Uterus (tissue), 4 donors: ENCODE measurements around the gene GPATCH8. TPM values are rescaled to one million over a fixed set of nuclear protein-coding genes. Genes with fewer than 3 reads are reported as not detected.

ENCODE experiments used
- DNase-seq, 2 donors: peaks; one replicate each; pipeline ENCODE4 v3.0.0-alpha.2; 2019 to 2020
- H3K27ac ChIP-seq, 2 donors: fragments of 200-600 bp; sonication (generic); 1 replicate in 1 of 2; 2 replicates in 1 of 2; pipeline ENCODE4 v1.5.1; 2016 to 2018
- H3K27me3 ChIP-seq, 2 donors: fragments of 200-600 bp; sonication (generic); one replicate each; pipeline ENCODE4 v1.5.1; 2018 to 2019; ENCODE audit warnings: control low read depth in 1 of 2
- H3K36me3 ChIP-seq, 2 donors: fragments of 200-600 bp; sonication (generic); one replicate each; pipeline ENCODE4 v1.5.1; 2019; ENCODE audit warnings: control low read depth in 1 of 2
- H3K4me1 ChIP-seq, 2 donors: fragments of 200-600 bp; sonication (generic); one replicate each; pipeline ENCODE4 v1.5.1; 2018 to 2019; ENCODE audit warnings: control low read depth in 1 of 2
- H3K4me3 ChIP-seq, 2 donors: fragments of 200-600 bp; sonication (generic); 1 replicate in 1 of 2; 2 replicates in 1 of 2; pipeline ENCODE4 v1.5.1; 2018 to 2019; ENCODE audit warnings: mild to moderate bottlenecking in 1 of 2
- H3K9me3 ChIP-seq, 2 donors: fragments of 200-600 bp; sonication (generic); one replicate each; pipeline ENCODE4 v1.5.1; 2019; ENCODE audit warnings: control low read depth in 1 of 2
- POLR2A ChIP-seq, 2 donors: fragments of 450-650 bp; IDR thresholded peaks; one replicate each; pipeline ENCODE4 v1.6.1; 2016; ENCODE audit warnings: antibody characterized with exemption in 2 of 2, mild to moderate bottlenecking in 1 of 2, moderate library complexity in 1 of 2
- intact Hi-C: fragments of 100-400 bp; cut with DNase I; formaldehyde crosslinking; loops from one replicate; pipeline ENCODE4 v1.15.1; 2023; ENCODE audit warnings: low total_unique reads
- total RNA-seq, 4 donors: library from RNA; depleted of rRNA in 3 of 4; stranded (reverse); fragments of >200 nt in 3 of 4; gene quantifications; one replicate each; pipeline versions ENCODE4 v1.1.0 to v1.2.4, GENCODE V29; 2014 to 2023
- TF ChIP-seq, protein P1 (sequence below), 4 experiments: fragments of 200-600 bp in 2 of 4; fragments of 450-650 bp in 2 of 4; sonication (generic) in 2 of 4; IDR thresholded peaks; one replicate each; pipeline ENCODE4 v1.5.1; 2016 to 2019; ENCODE audit warnings: antibody characterized with exemption in 4 of 4, mild to moderate bottlenecking in 2 of 4, moderate library complexity in 1 of 4
- donor health status: DM: yes; HTN: yes; CAD: no.

GPATCH8 gene
- total RNA-seq, 4 donors from 2014 or later: 26.9 to 90.0 (median 77.8) TPM

DNA sequence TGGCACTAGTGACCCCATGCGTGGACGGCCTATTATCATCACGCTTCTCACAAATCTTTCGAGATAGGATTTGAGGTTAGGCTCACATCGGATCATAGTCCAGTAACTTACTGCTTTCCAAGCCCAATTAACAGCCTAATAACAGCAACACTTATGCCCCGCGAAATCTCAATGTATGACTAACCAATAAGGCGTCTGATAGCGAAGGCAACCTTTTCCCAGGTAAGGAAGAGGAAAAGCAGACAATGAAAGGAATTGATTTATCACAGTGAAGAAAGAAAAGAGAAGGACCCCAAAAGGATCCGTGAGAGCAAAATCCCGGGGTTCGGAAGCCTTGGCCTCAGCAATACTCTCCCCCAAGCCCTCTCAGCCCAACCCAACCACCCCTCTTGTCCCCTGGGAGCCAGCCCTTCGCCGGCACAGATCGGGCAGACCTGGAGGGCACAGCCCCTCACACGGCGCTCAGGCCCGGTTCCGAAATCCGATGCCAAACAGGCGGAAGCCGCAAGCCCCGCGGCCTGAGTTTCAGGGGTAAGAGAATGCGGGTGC lies 534 bp downstream of the GPATCH8 start:
- intact Hi-C loops: no loop called here

DNA sequence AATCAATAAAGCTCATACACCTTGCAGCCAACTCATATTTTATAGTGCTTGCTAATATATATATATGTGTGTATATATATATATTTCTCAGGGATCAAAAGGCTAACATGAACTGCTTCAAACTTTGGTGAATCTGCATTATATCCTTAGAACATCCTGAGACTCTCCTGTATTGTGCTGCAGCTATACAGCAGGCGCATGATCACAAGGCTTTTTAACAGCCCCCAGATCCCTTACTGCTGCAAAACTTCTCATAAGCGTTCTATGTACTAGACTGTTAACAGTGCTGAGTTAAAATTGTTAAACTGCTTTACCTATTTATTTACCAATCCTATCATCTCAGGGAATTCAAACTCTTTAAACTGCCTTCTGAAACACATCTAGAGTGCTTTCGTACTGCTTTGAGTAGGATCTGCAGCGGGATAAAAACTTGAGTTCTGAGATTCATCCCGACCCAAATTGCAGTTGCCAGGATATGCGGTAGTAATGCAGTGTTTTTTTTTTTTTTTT lies 1.3 kb downstream of the GPATCH8 start:
- H3K27ac ChIP-seq: peak overlapping the region in 1 of 2 donors; percentile 82
- H3K4me1 ChIP-seq: peaks cover under 1 to 6% of the 10 kb centered on the region in 2 donors
- H3K36me3 ChIP-seq: no peaks in the 10 kb centered on the region
- DNase-seq: no peak
- H3K4me3 ChIP-seq: peak overlapping the region; percentile 81 to 87
- intact Hi-C loops: no loop called here
- no peak for TF ChIP-seq POLR2A (IDR thresholded peaks at IDR 0.05)
- TF ChIP-seq, protein P1, sequence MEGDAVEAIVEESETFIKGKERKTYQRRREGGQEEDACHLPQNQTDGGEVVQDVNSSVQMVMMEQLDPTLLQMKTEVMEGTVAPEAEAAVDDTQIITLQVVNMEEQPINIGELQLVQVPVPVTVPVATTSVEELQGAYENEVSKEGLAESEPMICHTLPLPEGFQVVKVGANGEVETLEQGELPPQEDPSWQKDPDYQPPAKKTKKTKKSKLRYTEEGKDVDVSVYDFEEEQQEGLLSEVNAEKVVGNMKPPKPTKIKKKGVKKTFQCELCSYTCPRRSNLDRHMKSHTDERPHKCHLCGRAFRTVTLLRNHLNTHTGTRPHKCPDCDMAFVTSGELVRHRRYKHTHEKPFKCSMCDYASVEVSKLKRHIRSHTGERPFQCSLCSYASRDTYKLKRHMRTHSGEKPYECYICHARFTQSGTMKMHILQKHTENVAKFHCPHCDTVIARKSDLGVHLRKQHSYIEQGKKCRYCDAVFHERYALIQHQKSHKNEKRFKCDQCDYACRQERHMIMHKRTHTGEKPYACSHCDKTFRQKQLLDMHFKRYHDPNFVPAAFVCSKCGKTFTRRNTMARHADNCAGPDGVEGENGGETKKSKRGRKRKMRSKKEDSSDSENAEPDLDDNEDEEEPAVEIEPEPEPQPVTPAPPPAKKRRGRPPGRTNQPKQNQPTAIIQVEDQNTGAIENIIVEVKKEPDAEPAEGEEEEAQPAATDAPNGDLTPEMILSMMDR (IDR thresholded peaks at IDR 0.05): no peak
- H3K27me3 ChIP-seq: no peaks in the 10 kb centered on the region
- H3K9me3 ChIP-seq: no peaks in the 10 kb centered on the region

More for the DNA sequence above, 534 bp downstream of the GPATCH8 start:
- H3K9me3 ChIP-seq: no peaks in the 10 kb centered on the region
- H3K4me1 ChIP-seq: peaks cover 0 to 6% of the 10 kb centered on the region in 2 donors
- no peaks in the 10 kb centered on the region for H3K36me3 ChIP-seq
- no peaks in the 10 kb centered on the region for H3K27me3 ChIP-seq
- TF ChIP-seq, protein P1 (IDR thresholded peaks at IDR 0.05): no peak
- TF ChIP-seq POLR2A (IDR thresholded peaks at IDR 0.05): no peak
- H3K4me3 ChIP-seq: peak overlapping the region; percentile 81 to 87
- peak overlapping the region; percentile 82 to 88 for H3K27ac ChIP-seq
- DNase-seq: no peak

DNA sequence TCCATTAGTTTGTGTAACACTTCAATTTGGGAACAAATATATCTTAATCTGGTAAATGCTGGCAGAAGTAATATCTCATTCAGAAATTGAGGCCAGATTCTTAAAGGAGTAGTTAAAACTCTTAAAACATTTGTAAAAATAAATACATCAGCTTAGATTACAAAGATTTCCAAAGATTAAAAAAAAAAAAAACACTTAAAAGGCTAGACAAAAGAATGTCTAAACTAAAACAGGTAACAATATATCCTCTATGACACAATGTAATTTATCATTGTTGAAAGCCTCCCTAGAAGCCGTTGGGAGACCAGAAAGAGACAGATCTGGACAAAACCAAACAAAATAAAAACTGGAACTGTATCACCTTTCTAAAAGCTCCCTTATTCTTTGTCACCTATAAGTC lies 3.5 kb downstream of the GPATCH8 start:
- H3K4me1 ChIP-seq: peaks cover 3 to 6% of the 10 kb centered on the region in 2 donors
- DNase-seq: no peak
- H3K4me3 ChIP-seq: no peak overlapping the region
- no peak overlapping the region for H3K27ac ChIP-seq
- no peaks in the 10 kb centered on the region for H3K9me3 ChIP-seq
- TF ChIP-seq, protein P1 (IDR thresholded peaks at IDR 0.05): no peak
- no peak for TF ChIP-seq POLR2A (IDR thresholded peaks at IDR 0.05)
- intact Hi-C loops: no loop called here
- no peaks in the 10 kb centered on the region for H3K27me3 ChIP-seq
- H3K36me3 ChIP-seq: no peaks in the 10 kb centered on the region

DNA sequence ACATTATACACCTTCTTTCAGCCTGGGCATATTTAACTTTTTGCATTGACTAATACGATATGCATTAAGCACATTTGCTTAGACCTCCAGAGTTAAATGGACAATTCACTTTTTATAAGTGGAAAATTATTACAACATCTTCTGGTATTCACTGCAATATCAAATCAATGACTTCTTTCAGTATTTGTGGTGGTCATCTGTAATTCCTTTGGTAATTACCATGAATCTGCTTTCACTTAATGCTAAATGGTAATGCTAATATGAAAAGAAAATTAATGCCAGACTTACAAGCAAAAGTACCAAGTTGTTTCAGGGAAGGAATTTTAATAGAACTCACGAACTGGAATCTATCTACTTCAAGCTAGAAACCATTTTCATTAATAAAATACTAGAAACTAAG lies 6.4 kb downstream of the GPATCH8 start:
- no peak overlapping the region for H3K27ac ChIP-seq
- no peak overlapping the region for H3K4me3 ChIP-seq
- H3K9me3 ChIP-seq: no peaks in the 10 kb centered on the region
- peaks cover 3 to 6% of the 10 kb centered on the region in 2 donors for H3K4me1 ChIP-seq
- no peak for DNase-seq
- TF ChIP-seq POLR2A (IDR thresholded peaks at IDR 0.05): no peak
- TF ChIP-seq, protein P1 (IDR thresholded peaks at IDR 0.05): no peak
- H3K27me3 ChIP-seq: no peaks in the 10 kb centered on the region
- H3K36me3 ChIP-seq: no peaks in the 10 kb centered on the region
- intact Hi-C loops: no loop called here

DNA sequence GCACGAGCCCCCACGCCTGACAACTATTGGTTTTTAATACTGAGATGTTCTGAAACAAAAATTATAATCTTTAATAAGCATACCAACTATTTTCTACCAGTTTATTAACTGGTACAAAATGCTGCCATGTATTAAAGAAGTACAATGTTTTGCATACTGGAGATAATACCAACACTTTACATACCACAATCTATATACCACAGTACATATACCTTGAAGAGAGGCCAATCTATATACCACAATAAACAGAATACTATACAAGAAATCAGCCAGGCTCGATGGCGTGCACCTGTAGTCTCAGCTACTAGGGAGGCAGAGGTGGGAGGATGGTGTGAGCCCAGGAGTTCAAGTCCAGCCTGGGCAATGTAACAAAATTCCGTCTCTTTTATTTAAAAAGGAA lies 9.9 kb downstream of the GPATCH8 start:
- H3K4me1 ChIP-seq: peaks cover 0 to 3% of the 10 kb centered on the region in 2 donors
- intact Hi-C loops: no loop called here

More for the DNA sequence above, 9.9 kb downstream of the GPATCH8 start:
- no peaks in the 10 kb centered on the region for H3K9me3 ChIP-seq
- H3K4me3 ChIP-seq: no peak overlapping the region
- TF ChIP-seq, protein P1 (IDR thresholded peaks at IDR 0.05): no peak
- no peak for TF ChIP-seq POLR2A (IDR thresholded peaks at IDR 0.05)
- H3K27me3 ChIP-seq: no peaks in the 10 kb centered on the region
- no peak overlapping the region for H3K27ac ChIP-seq
- no peaks in the 10 kb centered on the region for H3K36me3 ChIP-seq
- no peak for DNase-seq
